RCC 7860 (cell line): ENCODE measurements around the gene EPSTI1.
"Not testable (repeated sequence)": the region's sequence is repeated elsewhere in the genome, so short reads cannot be mapped to it uniquely, and the experiment has no call there.

ENCODE experiments used
- DNase-seq: peaks from one replicate; pipeline ENCODE4 v3.0.0-alpha.2; 2015; ENCODE audit warnings: low spot score
- FAIRE-seq: peaks from 2 replicates; lab custom pipeline; 2012; peaks lifted over from hg19 to GRCh38; lab: Jason Lieb, UNC

Gene EPSTI1

GRCh38 chr13:43006893-43007631, 15.0 kb upstream of the EPSTI1 start:
- DNase-seq (no peak), FAIRE-seq (no peak)

- FAIRE-seq = no peak
- no peak for DNase-seq
Measured at GRCh38 chr13:43005460-43006236, 13.6 kb upstream of the EPSTI1 start.

GRCh38 chr13:43003729-43004128, 11.7 kb upstream of the EPSTI1 start:
- FAIRE-seq (no peak), DNase-seq (no peak)

- DNase-seq (no peak), FAIRE-seq (no peak)
Measured at GRCh38 chr13:43003010-43003409, 11.0 kb upstream of the EPSTI1 start.

GRCh38 chr13:43002021-43002420, 10.0 kb upstream of the EPSTI1 start:
- FAIRE-seq (no peak), DNase-seq (no peak)

- FAIRE-seq = no peak
Measured at GRCh38 chr13:43000676-43001075, 8.6 kb upstream of the EPSTI1 start.

GRCh38 chr13:42999491-42999890, 7.5 kb upstream of the EPSTI1 start:
- DNase-seq = no peak
- no peak for FAIRE-seq

More at GRCh38 chr13:43000676-43001075, 8.6 kb upstream of the EPSTI1 start:
- no peak for DNase-seq

GRCh38 chr13:42997381-42997780, 5.3 kb upstream of the EPSTI1 start:
- FAIRE-seq (no peak), DNase-seq (no peak)

GRCh38 chr13:42996584-42996983, 4.5 kb upstream of the EPSTI1 start:
- no peak for FAIRE-seq
- no peak for DNase-seq

- no peak for DNase-seq
- FAIRE-seq = no peak
Measured at GRCh38 chr13:42994878-42995277, 2.8 kb upstream of the EPSTI1 start.

GRCh38 chr13:42992764-42993122, 702 bp upstream of the EPSTI1 start:
- DNase-seq = no peak
- FAIRE-seq = no peak

- not testable (repeated sequence) for FAIRE-seq, DNase-seq
Measured at GRCh38 chr13:42991233-42991897, 676 bp downstream of the EPSTI1 start.

GRCh38 chr13:42990291-42991232, 1.5 kb downstream of the EPSTI1 start:
- FAIRE-seq (no peak), DNase-seq (no peak)

- FAIRE-seq (no peak), DNase-seq (no peak)
Measured at GRCh38 chr13:42986176-42986574, 5.9 kb downstream of the EPSTI1 start.

GRCh38 chr13:42985312-42986175, 6.5 kb downstream of the EPSTI1 start:
- DNase-seq (no peak), FAIRE-seq (no peak)

- FAIRE-seq (no peak), DNase-seq (no peak)
Measured at GRCh38 chr13:42984691-42985090, 7.3 kb downstream of the EPSTI1 start.

- FAIRE-seq = no peak
Measured at GRCh38 chr13:42984026-42984425, 8.0 kb downstream of the EPSTI1 start.

GRCh38 chr13:42981853-42982252, 10.2 kb downstream of the EPSTI1 start:
- FAIRE-seq (no peak), DNase-seq (no peak)

More at GRCh38 chr13:42984026-42984425, 8.0 kb downstream of the EPSTI1 start:
- DNase-seq = no peak

- FAIRE-seq (no peak), DNase-seq (no peak)
Measured at GRCh38 chr13:42981317-42981716, 10.7 kb downstream of the EPSTI1 start.

GRCh38 chr13:42977219-42977659, 14.8 kb downstream of the EPSTI1 start:
- FAIRE-seq = no peak
- DNase-seq = no peak
